ENCODE measurements around the gene SFMBT2. TPM values are rescaled to one million over a fixed set of nuclear protein-coding genes. Genes with fewer than 3 reads are reported as not detected.

The SFMBT2 gene
- total and polyA plus RNA-seq, 10 of the 15 experiments (the other 5 are each of a cell fraction or from before 2014, with no cell fraction given): 2.8 to 29.6 (median 15.1) TPM

DNA sequence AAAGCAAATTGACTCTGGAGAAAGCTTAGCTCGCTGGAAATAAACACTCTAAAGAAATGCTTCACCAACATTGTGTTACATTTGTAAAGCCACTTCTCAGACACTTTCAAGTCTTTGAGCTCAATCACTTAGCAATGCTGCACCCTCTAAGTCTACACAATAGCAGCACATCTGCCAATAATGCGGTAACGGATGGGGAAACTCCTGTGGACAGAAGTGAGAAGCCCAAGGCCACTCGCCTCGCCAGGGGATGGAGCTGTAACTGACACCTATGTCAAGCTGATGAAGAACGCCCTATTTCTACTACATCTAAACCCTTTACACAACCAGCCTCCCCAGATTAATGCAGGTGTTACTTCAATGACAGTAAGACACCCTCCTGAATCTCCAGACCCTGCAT lies 167.7 kb downstream of the SFMBT2 start:
- WGBS (ENCODE audit: insufficient coverage, insufficient replicate concordance, low lambda C conversion rate, missing lambda C conversion rate): over 99% methylated on average over 6 of the region's 6 CpGs
- Histone ChIP-seq H3K9me3 (replicated peaks; ENCODE audit: control insufficient read depth, insufficient read depth, low read length) (no peaks in the 10 kb centered on the region; the same call in 2 of the 3 replicates), H3K27me3 (replicated peaks in 1 of 2; ENCODE audit: control insufficient read depth in 2 of 2, insufficient read depth in 2 of 2, low read length in 1 of 2) (no peaks in the 10 kb centered on the region), H4K20me1 (ENCODE audit: control insufficient read depth, insufficient read depth) (no peaks in the 10 kb centered on the region), H3K4me1 (ENCODE audit: control insufficient read depth, insufficient read depth, low read length) (peaks cover 21% of the 10 kb centered on the region), H3K4me3 (no peak overlapping the region), H3K4me2 (ENCODE audit: control insufficient read depth, insufficient read depth) (no peak overlapping the region), H3K79me2 (ENCODE audit: control insufficient read depth, insufficient read depth, low read length) (no peaks in the 10 kb centered on the region), H3K27ac (ENCODE audit: control insufficient read depth, insufficient read depth) (no peak overlapping the region), H3K36me3 (ENCODE audit: control insufficient read depth in 2 of 2, insufficient read depth in 2 of 2, low read length in 1 of 2) (peaks cover 12 to 26% of the 10 kb centered on the region in 2 experiments), H3K9ac (ENCODE audit: control insufficient read depth, insufficient read depth, low read length) (no peak overlapping the region), H2AFZ (ENCODE audit: control insufficient read depth, low read depth, low read length) (no peak overlapping the region)
- SMC1A ChIA-PET (ENCODE audit: uncharacterized antibody, unreplicated experiment): interaction anchor here (1.1 to 1.5 kb wide), 3 partner anchors 9 to 322 kb away, joined by 3 to 4 read pairs (median 4); no protein-coding TSS in a partner anchor
- BruUV-seq (replicated peaks): no TSS peak
- FAIRE-seq: no peak
- POLR2A ChIA-PET: no interaction called here
- in situ Hi-C loops (cut with MboI): no loop called here
- DNase-seq (ENCODE audit: low read depth, low spot score): no peak
- no peak for ATAC-seq
- TF ChIP-seq CBX3 (IDR thresholded peaks at IDR 0.05; ENCODE audit: borderline replicate concordance, low read depth): no peak
- TF ChIP-seq, protein P1, sequence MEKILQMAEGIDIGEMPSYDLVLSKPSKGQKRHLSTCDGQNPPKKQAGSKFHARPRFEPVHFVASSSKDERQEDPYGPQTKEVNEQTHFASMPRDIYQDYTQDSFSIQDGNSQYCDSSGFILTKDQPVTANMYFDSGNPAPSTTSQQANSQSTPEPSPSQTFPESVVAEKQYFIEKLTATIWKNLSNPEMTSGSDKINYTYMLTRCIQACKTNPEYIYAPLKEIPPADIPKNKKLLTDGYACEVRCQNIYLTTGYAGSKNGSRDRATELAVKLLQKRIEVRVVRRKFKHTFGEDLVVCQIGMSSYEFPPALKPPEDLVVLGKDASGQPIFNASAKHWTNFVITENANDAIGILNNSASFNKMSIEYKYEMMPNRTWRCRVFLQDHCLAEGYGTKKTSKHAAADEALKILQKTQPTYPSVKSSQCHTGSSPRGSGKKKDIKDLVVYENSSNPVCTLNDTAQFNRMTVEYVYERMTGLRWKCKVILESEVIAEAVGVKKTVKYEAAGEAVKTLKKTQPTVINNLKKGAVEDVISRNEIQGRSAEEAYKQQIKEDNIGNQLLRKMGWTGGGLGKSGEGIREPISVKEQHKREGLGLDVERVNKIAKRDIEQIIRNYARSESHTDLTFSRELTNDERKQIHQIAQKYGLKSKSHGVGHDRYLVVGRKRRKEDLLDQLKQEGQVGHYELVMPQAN (conservative IDR thresholded peaks at IDR 0.05): no peak
- TF ChIP-seq RAD51 (IDR thresholded peaks at IDR 0.05): no peak
- no peak for TF ChIP-seq PML (IDR thresholded peaks at IDR 0.05; ENCODE audit: low read length)
- no peak for TF ChIP-seq RB1 (IDR thresholded peaks at IDR 0.05; ENCODE audit: borderline replicate concordance)
- no peak for TF ChIP-seq CHD2 (IDR thresholded peaks at IDR 0.05; ENCODE audit: borderline replicate concordance, low read depth, low read length)
- no peak for TF ChIP-seq BMI1 (IDR thresholded peaks at IDR 0.05; ENCODE audit: borderline replicate concordance)
- no peak for TF ChIP-seq CBFB (IDR thresholded peaks at IDR 0.05; ENCODE audit: low read depth)
- TF ChIP-seq HDAC2 (IDR thresholded peaks at IDR 0.05): no peak
- no peak for TF ChIP-seq POLR2AphosphoS2 (IDR thresholded peaks at IDR 0.05; ENCODE audit: low read depth, low read length)
- TF ChIP-seq, protein P2, sequence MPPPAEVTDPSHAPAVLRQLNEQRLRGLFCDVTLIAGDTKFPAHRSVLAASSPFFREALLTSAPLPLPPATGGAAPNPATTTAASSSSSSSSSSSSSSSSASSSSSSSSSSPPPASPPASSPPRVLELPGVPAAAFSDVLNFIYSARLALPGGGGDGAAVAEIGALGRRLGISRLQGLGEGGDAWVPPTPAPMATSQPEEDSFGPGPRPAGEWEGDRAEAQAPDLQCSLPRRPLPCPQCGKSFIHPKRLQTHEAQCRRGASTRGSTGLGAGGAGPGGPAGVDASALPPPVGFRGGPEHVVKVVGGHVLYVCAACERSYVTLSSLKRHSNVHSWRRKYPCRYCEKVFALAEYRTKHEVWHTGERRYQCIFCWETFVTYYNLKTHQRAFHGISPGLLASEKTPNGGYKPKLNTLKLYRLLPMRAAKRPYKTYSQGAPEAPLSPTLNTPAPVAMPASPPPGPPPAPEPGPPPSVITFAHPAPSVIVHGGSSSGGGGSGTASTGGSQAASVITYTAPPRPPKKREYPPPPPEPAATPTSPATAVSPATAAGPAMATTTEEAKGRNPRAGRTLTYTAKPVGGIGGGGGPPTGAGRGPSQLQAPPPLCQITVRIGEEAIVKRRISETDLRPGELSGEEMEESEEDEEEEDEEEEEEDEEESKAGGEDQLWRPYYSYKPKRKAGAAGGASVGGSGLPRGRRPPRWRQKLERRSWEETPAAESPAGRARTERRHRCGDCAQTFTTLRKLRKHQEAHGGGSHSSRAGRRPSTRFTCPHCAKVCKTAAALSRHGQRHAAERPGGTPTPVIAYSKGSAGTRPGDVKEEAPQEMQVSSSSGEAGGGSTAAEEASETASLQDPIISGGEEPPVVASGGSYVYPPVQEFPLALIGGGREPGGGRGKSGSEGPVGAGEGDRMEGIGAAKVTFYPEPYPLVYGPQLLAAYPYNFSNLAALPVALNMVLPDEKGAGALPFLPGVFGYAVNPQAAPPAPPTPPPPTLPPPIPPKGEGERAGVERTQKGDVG (CRISPR knock-in tag; IDR thresholded peaks at IDR 0.05): no peak
- intact Hi-C loops (cut with micrococcal nuclease; ENCODE audit: unreplicated experiment): no loop called here
- RAD21 ChIA-PET (ENCODE audit: unreplicated experiment): interaction anchor here (1.0 kb wide), 1 partner anchor 165 kb away, joined by 4 read pairs; no protein-coding TSS in a partner anchor
- CTCF ChIA-PET: interaction anchor here (1.0 to 2.1 kb wide), 5 partner anchors 16 to 323 kb away, joined by 3 to 5 read pairs (median 4); no protein-coding TSS in a partner anchor
